GM19035 (cell line): Measurements from ENCODE around the gene OR2T6.
"Not testable (repeated sequence)": the region's sequence is repeated elsewhere in the genome, so short reads cannot be mapped to it uniquely, and the experiment has no call there.

Experiments
- ATAC-seq: cut with Tn5 transposase; IDR thresholded peaks from one replicate; pipeline ENCODE4 v1.9.1; 2021; ENCODE audit not compliant: unreplicated experiment

The OR2T6 gene

DNA sequence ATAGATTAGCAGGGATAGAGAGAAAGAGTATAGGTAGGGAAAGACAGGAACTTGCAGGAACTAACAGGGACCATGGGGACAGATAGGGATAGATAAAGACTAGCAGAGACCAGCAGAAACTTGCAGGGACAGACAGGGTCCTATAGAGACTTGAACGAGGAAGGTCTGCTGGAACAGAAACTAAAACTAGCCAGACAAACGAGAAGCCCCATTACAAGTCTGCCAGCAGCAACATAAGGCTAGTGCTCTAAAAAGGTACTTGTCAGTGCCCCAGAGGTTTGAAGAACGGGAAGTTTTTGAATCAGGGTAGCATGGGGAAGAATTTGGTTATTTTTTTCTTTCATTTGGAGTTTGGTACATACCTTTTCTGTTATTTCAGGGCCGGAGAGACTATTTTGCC lies 56.7 kb downstream of the OR2T6 start:
- ATAC-seq, result peak; percentile 50

DNA sequence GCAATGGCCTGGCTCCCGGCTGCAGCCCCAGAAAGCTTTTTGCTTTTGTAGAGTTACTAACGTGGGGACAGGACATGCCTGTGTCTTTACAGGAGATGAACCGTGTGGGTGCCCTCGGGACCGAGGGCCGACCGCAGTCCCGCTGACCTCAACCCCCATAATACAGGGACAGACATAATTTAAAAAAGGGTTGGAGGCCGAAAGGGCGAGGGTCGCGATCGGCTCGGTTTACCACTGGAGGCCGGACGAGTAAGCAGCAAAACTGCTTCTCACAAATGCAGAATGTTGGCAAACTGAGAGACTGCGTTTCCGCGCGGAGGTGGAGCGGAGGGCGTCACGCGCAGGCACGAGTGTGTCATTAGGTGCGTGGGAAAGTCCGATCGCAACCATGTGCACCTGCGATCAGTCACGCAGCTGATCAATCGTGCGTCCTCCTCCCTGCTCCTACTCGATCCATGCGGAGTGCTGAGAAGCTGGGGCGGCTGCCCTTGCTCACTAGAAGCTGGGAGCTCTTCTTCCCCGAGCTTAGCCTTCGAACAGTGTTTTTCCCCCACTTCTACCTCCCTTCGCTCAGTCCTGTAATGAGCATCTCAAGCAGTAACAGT lies 58.4 kb downstream of the OR2T6 start:
- not testable (repeated sequence) for ATAC-seq

DNA sequence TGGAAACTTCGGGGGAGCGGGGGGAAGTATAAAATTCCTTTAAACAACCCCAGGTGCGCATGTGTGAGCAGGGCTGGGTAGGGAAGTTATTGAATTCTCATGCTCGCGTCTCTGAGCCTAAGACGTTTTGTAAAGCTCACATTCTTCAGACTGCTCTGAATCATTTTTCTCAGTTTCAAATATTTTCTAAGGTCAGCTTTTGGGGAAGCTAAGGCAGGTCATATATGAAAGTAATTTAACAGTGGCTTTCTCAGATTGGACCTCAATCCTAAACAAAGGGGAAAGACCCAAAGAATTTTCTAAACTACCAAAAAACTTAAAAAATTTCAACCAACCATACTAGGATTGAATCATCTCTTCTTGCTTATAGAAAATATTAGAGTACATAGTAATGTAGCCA lies 59.4 kb downstream of the OR2T6 start:
- not testable (repeated sequence) for ATAC-seq

DNA sequence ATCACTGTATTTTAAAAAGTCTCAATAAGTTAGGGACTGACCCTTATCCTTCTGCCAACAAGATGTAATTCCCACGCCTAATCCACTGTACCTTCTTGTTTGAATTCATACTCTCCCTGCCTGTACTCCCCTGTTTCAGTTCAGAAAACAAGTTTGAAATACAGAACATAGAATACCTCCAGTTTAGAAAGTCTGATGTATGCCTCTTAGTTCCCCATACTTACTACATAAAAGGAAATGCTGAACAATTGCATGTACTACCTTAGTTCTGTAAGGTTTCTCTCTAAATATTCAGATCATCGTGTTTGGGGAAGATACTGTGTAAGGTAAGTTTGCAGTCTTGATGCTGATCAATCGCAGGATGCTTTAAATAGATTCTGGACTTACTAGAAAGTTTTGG lies 60.8 kb downstream of the OR2T6 start:
- peak; percentile 45 for ATAC-seq

DNA sequence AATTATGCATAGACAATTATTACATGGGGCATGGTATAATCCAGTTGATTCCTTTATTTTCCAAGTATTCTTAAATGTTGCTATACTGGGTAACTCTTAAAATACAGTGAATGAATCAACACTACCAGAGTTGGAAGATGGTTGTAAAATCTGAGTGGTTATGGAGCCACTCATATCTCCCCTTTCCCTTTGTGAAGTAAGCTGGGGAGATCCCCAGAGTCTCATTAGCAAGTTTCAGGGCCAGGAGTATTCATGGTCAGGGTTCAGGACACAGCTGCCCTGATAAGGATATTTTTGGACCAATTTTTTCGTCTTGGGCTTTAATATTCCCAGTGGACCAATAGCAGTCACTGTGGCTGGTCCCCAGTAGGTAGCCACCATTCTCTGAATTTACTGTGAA lies 63.1 kb downstream of the OR2T6 start:
- ATAC-seq, result not testable (repeated sequence)

DNA sequence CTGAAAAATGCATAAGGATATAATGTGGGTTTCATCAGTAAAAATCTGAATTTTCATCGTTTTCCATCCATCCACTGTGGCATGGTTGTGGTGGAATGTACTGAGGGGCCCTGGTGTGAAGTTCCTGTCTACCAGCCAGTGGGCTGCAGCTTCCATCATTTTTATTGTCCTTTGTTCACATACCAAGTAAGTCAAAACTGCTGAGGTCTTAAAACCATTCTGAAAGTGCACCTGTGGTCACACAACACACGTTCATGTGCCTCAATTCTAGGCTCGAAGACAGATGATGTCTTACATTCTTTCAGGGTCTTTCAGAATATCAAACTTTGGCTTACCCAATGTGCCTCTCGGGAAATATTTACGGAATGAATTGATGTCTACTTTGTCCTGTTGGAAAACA lies 63.7 kb downstream of the OR2T6 start:
- not testable (repeated sequence) for ATAC-seq
